CD14-positive monocyte (primary cell): ENCODE results near the gene RANBP10. TPM values are rescaled to one million over a fixed set of nuclear protein-coding genes. Genes with fewer than 3 reads are reported as not detected.

Experiments used
- DNase-seq, 3 donors: peaks; one replicate each; pipeline ENCODE4 v3.0.0-alpha.2; 2011 to 2022
- H2AFZ ChIP-seq: 2 replicates; pipeline ENCODE4 v1.6.0; 2012; ENCODE audit warnings: mild to moderate bottlenecking, low read depth, low read length, inconsistent platforms; ENCODE audit not compliant: insufficient read depth, poor library complexity, severe bottlenecking
- H3K27ac ChIP-seq, 2 donors: 1 replicate in 1 of 2; 2 replicates in 1 of 2; pipeline ENCODE4 v1.5.1; 2012 to 2013; ENCODE audit warnings: low read length in 2 of 2, control low read depth in 1 of 2, inconsistent platforms in 1 of 2, low read depth in 1 of 2, mild to moderate bottlenecking in 1 of 2
- H3K27me3 ChIP-seq, 2 donors: one replicate each; pipeline versions ENCODE4 v1.6.0 to v1.6.1; 2011 to 2013; ENCODE audit warnings: low read length in 2 of 2; ENCODE audit not compliant: control insufficient read depth in 2 of 2, insufficient read depth in 2 of 2
- H3K36me3 ChIP-seq, 2 donors: replicated peaks in 1 of 2; 1 replicate in 1 of 2; 2 replicates in 1 of 2; pipeline versions ENCODE4 v1.5.1 to v1.6.1; 2012 to 2013; ENCODE audit warnings: low read length in 2 of 2, control low read depth in 1 of 2, inconsistent platforms in 1 of 2, mild to moderate bottlenecking in 1 of 2; ENCODE audit not compliant: insufficient read depth in 2 of 2, control insufficient read depth in 1 of 2
- H3K4me1 ChIP-seq, 2 donors: 1 replicate in 1 of 2; 2 replicates in 1 of 2; pipeline versions ENCODE4 v1.5.1 to v1.6.1; 2012 to 2013; ENCODE audit warnings: low read length in 2 of 2, control low read depth in 1 of 2, inconsistent platforms in 1 of 2, mild to moderate bottlenecking in 1 of 2, moderate library complexity in 1 of 2; ENCODE audit not compliant: insufficient read depth in 2 of 2, control insufficient read depth in 1 of 2
- H3K4me2 ChIP-seq: replicated peaks from 2 replicates; pipeline ENCODE3; 2012; ENCODE audit warnings: low read length, moderate library complexity, mild to moderate bottlenecking; ENCODE audit not compliant: poor library complexity, severe bottlenecking; ENCODE audit errors: extremely low read depth
- H3K4me3 ChIP-seq, 3 experiments: fragments of 200-600 bp in 1 of 3; sonication (generic) in 1 of 3; replicated peaks in 1 of 3; 1 replicate in 2 of 3; 2 replicates in 1 of 3; pipeline ENCODE4 v1.5.1; 2011 to 2013; ENCODE audit warnings: low read length in 3 of 3, mild to moderate bottlenecking in 3 of 3, control low read depth in 2 of 3, low read depth in 2 of 3, inconsistent platforms in 1 of 3, moderate library complexity in 1 of 3
- H3K79me2 ChIP-seq: 2 replicates; pipeline ENCODE4 v1.6.0; 2012; ENCODE audit warnings: mild to moderate bottlenecking, control low read depth, inconsistent platforms, low read length, moderate library complexity; ENCODE audit not compliant: insufficient read depth
- H3K9ac ChIP-seq: 2 replicates; pipeline ENCODE4 v1.6.0; 2017; ENCODE audit warnings: low read length, mild to moderate bottlenecking; ENCODE audit not compliant: insufficient read depth, poor library complexity, severe bottlenecking
- H3K9me3 ChIP-seq, 2 donors: replicated peaks in 1 of 2; 1 replicate in 1 of 2; 2 replicates in 1 of 2; pipeline versions ENCODE4 v1.5.1 to v1.6.1; 2012 to 2013; ENCODE audit warnings: low read length in 2 of 2, control low read depth in 1 of 2; ENCODE audit not compliant: control insufficient read depth in 1 of 2, insufficient read depth in 1 of 2
- H4K20me1 ChIP-seq: 2 replicates; pipeline ENCODE4 v1.6.0; 2012; ENCODE audit warnings: mild to moderate bottlenecking, low read length, control low read depth, moderate library complexity; ENCODE audit not compliant: insufficient read depth
- H3K27ac Mint-ChIP-seq, 7 donors: one replicate each; pipeline ENCODE4 v1.8.0; 2020; ENCODE audit warnings: mild to moderate bottlenecking in 7 of 7, mixed read lengths in 7 of 7, moderate library complexity in 6 of 7, inconsistent platforms in 2 of 7
- H3K27me3 Mint-ChIP-seq, 3 donors: one replicate each; pipeline ENCODE4 v1.8.0; 2021 to 2022; ENCODE audit warnings: low read depth in 3 of 3, mild to moderate bottlenecking in 3 of 3, mixed read lengths in 3 of 3, moderate library complexity in 3 of 3, inconsistent platforms in 1 of 3
- H3K36me3 Mint-ChIP-seq, 2 donors: one replicate each; pipeline ENCODE4 v1.8.0; 2020; ENCODE audit warnings: mixed read lengths in 2 of 2, inconsistent platforms in 1 of 2, mild to moderate bottlenecking in 1 of 2
- H3K4me1 Mint-ChIP-seq: one replicate; pipeline ENCODE4 v1.8.0; 2020; ENCODE audit warnings: mild to moderate bottlenecking, mixed read lengths
- H3K4me3 Mint-ChIP-seq, 2 donors: one replicate each; pipeline ENCODE4 v1.8.0; 2020; ENCODE audit warnings: mild to moderate bottlenecking in 2 of 2, mixed read lengths in 2 of 2, moderate library complexity in 1 of 2
- H3K9me3 Mint-ChIP-seq, 7 donors: one replicate each; pipeline ENCODE4 v1.8.0; 2020 to 2022; ENCODE audit warnings: mixed read lengths in 7 of 7, mild to moderate bottlenecking in 6 of 7, moderate library complexity in 6 of 7, inconsistent platforms in 2 of 7
- CTCF ChIP-seq: fragments of 200-600 bp; IDR thresholded peaks from one replicate; pipeline ENCODE4 v1.8.0; 2022; ENCODE audit warnings: antibody characterized with exemption, mild to moderate bottlenecking
- WGBS: methylation state at CpG from one replicate; pipeline ENCODE4 v1.1.5; 2013; ENCODE audit warnings: missing lambda C conversion rate; ENCODE audit not compliant: insufficient coverage; 5-methylcytosine and 5-hydroxymethylcytosine counted together
- intact Hi-C, 2 donors: fragments of 100-400 bp; cut with micrococcal nuclease; formaldehyde crosslinking; loops; one replicate each; pipeline versions ENCODE4 v1.15.0 to v1.15.1; 2023
- polyA plus RNA-seq, 3 donors: library from polyadenylated mRNA; depleted of rRNA in 1 of 3; unstranded in 2 of 3; stranded (reverse) in 1 of 3; fragments of 300-500 nt in 2 of 3; fragments of >200 nt in 1 of 3; fragmentation: Illumina TruSeq in 2 of 3; gene quantifications; 1 replicate in 2 of 3; 2 replicates in 1 of 3; pipeline ENCODE4 v1.2.3, GENCODE V29; 2012 to 2021

The RANBP10 gene
- polyA plus RNA-seq, 3 donors = 6.4 to 16.7 (median 6.6) TPM

- Mint-ChIP-seq H3K9me3 (peaks cover 0 to 3% (median 0%) of the 10 kb centered on the region in 7 donors), H3K4me1 (peaks cover 6% of the 10 kb centered on the region), H3K27me3 (no peaks in the 10 kb centered on the region), H3K27ac (peak overlapping the region in 1 of 7 donors; percentile 41), H3K36me3 (peaks cover 37 to 49% of the 10 kb centered on the region in 2 donors), H3K4me3 (no peak overlapping the region)
- TF ChIP-seq CTCF = no peak
- intact Hi-C loops = no loop called here
- WGBS = 80% methylated on average over 1 of the region's 4 CpGs
- no peaks in the 10 kb centered on the region for H3K27me3 ChIP-seq
- H2AFZ ChIP-seq = no peak overlapping the region
- H3K79me2 ChIP-seq = no peaks in the 10 kb centered on the region
- H3K9me3 ChIP-seq = no peaks in the 10 kb centered on the region
- no peak overlapping the region for H3K4me2 ChIP-seq
- H3K4me3 ChIP-seq = no peak overlapping the region
- H4K20me1 ChIP-seq = peaks cover 24% of the 10 kb centered on the region
- no peaks in the 10 kb centered on the region for H3K4me1 ChIP-seq
- no peak for DNase-seq
- H3K9ac ChIP-seq = no peak overlapping the region
- H3K27ac ChIP-seq = no peak overlapping the region
- peaks cover 21 to 39% of the 10 kb centered on the region in 2 donors for H3K36me3 ChIP-seq
Measured at GRCh38 chr16:67773099-67773498, 33.3 kb downstream of the RANBP10 start.

- no peak for DNase-seq
- WGBS = 94% methylated on average over 3 of the region's 6 CpGs
- Mint-ChIP-seq H3K9me3 (peaks cover 0 to 1% (median 0%) of the 10 kb centered on the region in 7 donors), H3K36me3 (peaks cover 48 to 52% of the 10 kb centered on the region in 2 donors), H3K4me3 (no peak overlapping the region), H3K27me3 (no peaks in the 10 kb centered on the region), H3K27ac (peak overlapping the region in 1 of 7 donors; percentile 31), H3K4me1 (peaks cover 6% of the 10 kb centered on the region)
- no peak overlapping the region for H3K27ac ChIP-seq
- no peak overlapping the region for H3K9ac ChIP-seq
- no peak for TF ChIP-seq CTCF
- no peaks in the 10 kb centered on the region for H3K4me1 ChIP-seq
- intact Hi-C loops = no loop called here
- no peaks in the 10 kb centered on the region for H3K9me3 ChIP-seq
- H3K4me3 ChIP-seq = no peak overlapping the region
- no peak overlapping the region for H3K4me2 ChIP-seq
- peaks cover 29 to 53% of the 10 kb centered on the region in 2 donors for H3K36me3 ChIP-seq
- no peaks in the 10 kb centered on the region for H3K27me3 ChIP-seq
- H2AFZ ChIP-seq = no peak overlapping the region
- peaks cover 24% of the 10 kb centered on the region for H4K20me1 ChIP-seq
- H3K79me2 ChIP-seq = no peaks in the 10 kb centered on the region
Measured at GRCh38 chr16:67770346-67770991, 35.9 kb downstream of the RANBP10 start.
